Measurements from ENCODE around the gene C1RL.

Gene C1RL

GRCh38 chr12:7136071-7136470 is 27.1 kb upstream of the C1RL start:
- DNase-seq: no peak

- DNase-seq: no peak
These were observed 25.6 kb upstream of the C1RL start for GRCh38 chr12:7134396-7135166.

GRCh38 chr12:7131502-7131866 is 22.5 kb upstream of the C1RL start:
- DNase-seq: no peak

- peak; percentile 37 for DNase-seq
These were observed 21.9 kb upstream of the C1RL start for GRCh38 chr12:7130701-7131501.

GRCh38 chr12:7129872-7130691 is 21.1 kb upstream of the C1RL start, which contains the start of gene CLSTN3:
CLSTN3 (plus strand) TSS chr12:7130371; CDS start chr12:7130649, 278 bp downstream.
- peak; percentile 77 for DNase-seq

- no peak for DNase-seq
These were observed 20.4 kb upstream of the C1RL start for GRCh38 chr12:7129287-7129871.

- no peak for DNase-seq
These were observed 19.8 kb upstream of the C1RL start, which contains the start of gene RBP5 for GRCh38 chr12:7128681-7129286. RBP5 (minus strand) TSS chr12:7128889; CDS start chr12:7128775, 114 bp downstream.

GRCh38 chr12:7127916-7128626 is 19.1 kb upstream of the C1RL start:
- DNase-seq: no peak

- DNase-seq: no peak
These were observed 16.7 kb upstream of the C1RL start for GRCh38 chr12:7125632-7126227.

- DNase-seq: no peak
These were observed 14.9 kb upstream of the C1RL start for GRCh38 chr12:7123806-7124522.

- DNase-seq: no peak
These were observed 14.1 kb upstream of the C1RL start for GRCh38 chr12:7122811-7123769.

- no peak for DNase-seq
These were observed 12.3 kb upstream of the C1RL start for GRCh38 chr12:7121324-7121723.

- DNase-seq: no peak
These were observed 11.2 kb upstream of the C1RL start for GRCh38 chr12:7120166-7120565.

GRCh38 chr12:7118881-7119280 is 9.9 kb upstream of the C1RL start:
- no peak for DNase-seq

- no peak for DNase-seq
These were observed 8.7 kb upstream of the C1RL start for GRCh38 chr12:7117670-7118069.

GRCh38 chr12:7116916-7117315 is 7.9 kb upstream of the C1RL start:
- no peak for DNase-seq

GRCh38 chr12:7116196-7116595 is 7.2 kb upstream of the C1RL start:
- no peak for DNase-seq

- DNase-seq: no peak
These were observed 5.8 kb upstream of the C1RL start for GRCh38 chr12:7114851-7115250.

- DNase-seq: no peak
These were observed 5.0 kb upstream of the C1RL start for GRCh38 chr12:7114008-7114407.
